Measurements from ENCODE around the gene CDRT4. TPM values are rescaled to one million over a fixed set of nuclear protein-coding genes. Genes with fewer than 3 reads are reported as not detected.

Gene CDRT4
- polyA plus RNA-seq, 1 of the 3 experiments (the other 2 are of a cell fraction), result 4.6 TPM

- TF ChIP-seq ZBTB33 (IDR thresholded peaks at IDR 0.05; ENCODE audit: borderline replicate concordance, low read depth) (no peak), EP300 (IDR thresholded peaks at IDR 0.05; ENCODE audit: borderline replicate concordance in 1 of 2, low read depth in 1 of 2, low read length in 1 of 2) (0 out of 4 replicates have a peak, but pooled peaks of 1 of the 2 experiments have one; percentile 12), FOSL2 (IDR thresholded peaks at IDR 0.05; ENCODE audit: borderline replicate concordance, low read depth) (peak; percentile 84; the same call in 1 of the 2 replicates), CTCF (IDR thresholded peaks at IDR 0.05) (no peak), GATA2 (CRISPR knock-in tag; IDR thresholded peaks at IDR 0.05) (no peak), POLR2AphosphoS5 (IDR thresholded peaks at IDR 0.05; ENCODE audit: low read depth, low read length) (no peak), PBX3 (IDR thresholded peaks at IDR 0.05) (no peak), USF2 (IDR thresholded peaks at IDR 0.05; ENCODE audit: borderline replicate concordance, low read depth, low read length) (no peak)
Observed at GRCh38 chr17:15392326-15392741, 75.1 kb downstream of the CDRT4 start (continued).

GRCh38 chr17:15388356-15389041 is 78.9 kb downstream of the CDRT4 start:
- H3F3A ChIP-seq (replicated peaks; ENCODE audit: insufficient read depth), result peaks cover 6% of the 10 kb centered on the region
- no peak overlapping the region for H3K27ac ChIP-seq (ENCODE audit: low read depth in 2 of 2, low read length in 1 of 2)
- H3K9me3 ChIP-seq, result no peaks in the 10 kb centered on the region
- peaks cover 0 to 10% of the 10 kb centered on the region in 2 experiments; a peak in 2 of 4 replicates for H3K4me1 ChIP-seq (ENCODE audit: control insufficient read depth in 1 of 2, insufficient read depth in 2 of 2, low read depth in 1 of 2, low read length in 1 of 2)
- CTCF ChIA-PET, result interaction anchor here (0.9 to 2.1 kb wide), 3 partner anchors 10 to 127 kb away, joined by 3 to 4 read pairs (median 3); no protein-coding TSS in a partner anchor
- no peak for DNase-seq
- no peak overlapping the region for H3K4me3 ChIP-seq (ENCODE audit: low read depth in 2 of 2, low read length in 1 of 2)
- H3K9me2 ChIP-seq, result no peaks in the 10 kb centered on the region
- no peak overlapping the region for H3K9ac ChIP-seq
- 68% methylated on average over 8 of the region's 8 CpGs for WGBS (ENCODE audit: low lambda C conversion rate)
- H4K20me1 ChIP-seq (ENCODE audit: insufficient read depth), result no peaks in the 10 kb centered on the region
- H3K4me2 ChIP-seq, result no peak overlapping the region
- POLR2A ChIA-PET, result interaction anchor here (1.8 kb wide), 1 partner anchor 10 kb away, joined by 4 read pairs; no protein-coding TSS in a partner anchor
- TF ChIP-seq IRF3 (IDR thresholded peaks at IDR 0.05; ENCODE audit: low read depth, low read length), result no peak
- no peak for TF ChIP-seq NFIC (IDR thresholded peaks at IDR 0.05; ENCODE audit: borderline replicate concordance)
- TF ChIP-seq RAD21 (IDR thresholded peaks at IDR 0.05; ENCODE audit: low read length), result no peak
- no peak for TF ChIP-seq FOSL2 (IDR thresholded peaks at IDR 0.05; ENCODE audit: borderline replicate concordance, low read depth)
- H2AFZ ChIP-seq (ENCODE audit: low read depth), result no peak overlapping the region
- no peaks in the 10 kb centered on the region for H3K27me3 ChIP-seq (ENCODE audit: insufficient read depth)
- no peaks in the 10 kb centered on the region for H3K79me2 ChIP-seq (ENCODE audit: insufficient read depth)
- no peaks in the 10 kb centered on the region for H3K36me3 ChIP-seq (replicated peaks in 1 of 2; ENCODE audit: control insufficient read depth in 1 of 2, insufficient read depth in 2 of 2, low read length in 1 of 2)

Measured in SK-N-SH (cell line).